Raji (cell line): ENCODE results near the gene SLC16A10.

Experiments used
- POLR2A ChIP-seq: IDR thresholded peaks from 2 replicates; pipeline ENCODE4 v1.6.1; 2011; ENCODE audit warnings: low read depth, low read length, control low read depth; ENCODE audit not compliant: insufficient read depth

SLC16A10 gene

DNA sequence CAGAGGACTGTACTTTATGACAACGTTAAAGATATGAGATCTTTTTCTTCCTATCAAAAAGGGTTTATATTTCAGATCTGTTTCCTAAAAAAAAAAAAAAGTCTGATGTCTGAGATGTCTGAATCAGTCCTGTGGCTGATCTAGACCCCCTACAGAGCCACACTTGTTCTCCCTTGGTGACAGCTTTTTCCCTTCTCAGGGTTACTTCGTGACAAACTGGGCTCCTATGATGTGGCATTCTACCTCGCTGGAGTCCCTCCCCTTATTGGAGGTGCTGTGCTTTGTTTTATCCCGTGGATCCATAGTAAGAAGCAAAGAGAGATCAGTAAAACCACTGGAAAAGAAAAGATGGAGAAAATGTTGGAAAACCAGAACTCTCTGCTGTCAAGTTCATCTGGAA is 134.5 kb downstream of the SLC16A10 start:
- no peak for TF ChIP-seq POLR2A

DNA sequence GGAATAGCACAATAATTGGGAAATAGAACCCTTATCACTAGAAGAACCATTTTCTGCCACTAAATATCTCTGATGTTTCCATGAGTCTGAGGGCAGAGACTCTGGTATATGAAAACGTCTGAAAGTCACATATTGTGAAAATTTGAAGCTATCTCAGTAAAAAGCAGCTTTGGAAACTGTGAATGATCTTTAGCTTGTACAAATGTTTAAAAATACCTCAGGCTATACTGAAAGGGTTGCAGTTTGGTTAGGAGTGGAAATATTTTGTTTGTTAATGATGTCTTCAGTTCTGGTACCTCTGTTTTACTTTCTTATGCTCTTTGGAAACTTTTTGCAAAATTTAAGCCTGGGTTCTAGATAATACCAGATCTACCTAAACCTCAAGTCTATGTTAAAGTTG is 135.0 kb downstream of the SLC16A10 start:
- TF ChIP-seq POLR2A, result no peak

DNA sequence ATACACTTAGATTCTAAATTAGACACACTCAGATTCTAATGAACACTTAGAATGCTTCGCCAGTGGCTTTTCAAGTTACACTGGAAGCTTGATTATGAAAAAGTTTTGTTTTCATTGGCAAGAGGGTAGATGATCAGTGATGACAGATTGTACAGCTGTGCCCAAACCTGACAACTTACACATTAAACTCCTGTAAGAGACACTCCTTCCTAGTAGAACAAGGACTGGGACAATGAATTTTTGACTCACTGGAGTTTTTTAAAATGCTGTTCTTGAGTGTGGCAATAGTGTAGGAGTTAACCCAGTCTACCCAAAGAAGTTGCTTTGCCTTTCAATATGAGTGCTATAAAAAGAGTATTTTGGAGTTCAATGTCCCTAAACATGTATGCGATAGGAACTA is 140.8 kb downstream of the SLC16A10 start:
- TF ChIP-seq POLR2A, result no peak

DNA sequence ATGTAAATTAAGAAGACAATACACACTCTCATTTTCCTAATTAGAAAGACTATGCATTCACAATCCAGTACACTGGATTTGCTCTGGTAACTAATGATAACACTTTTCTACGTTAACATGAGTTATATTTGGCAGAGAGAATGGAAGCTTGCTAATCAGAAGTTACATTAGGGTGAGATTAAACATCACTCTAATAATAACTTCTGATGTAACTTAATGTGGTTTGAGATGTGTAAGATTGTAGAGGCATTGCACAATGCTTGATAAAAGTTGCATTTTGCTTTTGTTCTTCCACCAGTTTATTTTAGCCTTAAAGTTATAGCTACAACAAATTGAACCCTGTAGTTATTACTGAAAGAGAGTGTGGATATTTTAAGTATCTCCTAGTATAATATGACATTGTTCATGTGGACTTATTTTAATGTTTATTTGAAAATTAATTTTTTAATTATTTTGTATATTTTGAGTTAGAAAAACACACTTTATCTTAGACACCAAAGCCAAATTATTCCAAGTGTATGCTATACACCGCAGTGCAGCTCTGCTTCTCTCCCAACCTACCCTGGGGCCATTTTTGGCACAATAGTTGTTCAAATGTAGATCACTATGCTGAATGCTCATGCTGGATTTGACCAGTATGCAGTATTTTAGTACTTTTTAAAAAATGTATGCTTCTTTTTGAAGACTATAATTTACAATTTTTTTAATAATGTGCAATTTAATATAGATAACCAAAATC is 143.2 kb downstream of the SLC16A10 start:
- TF ChIP-seq POLR2A, result no peak

DNA sequence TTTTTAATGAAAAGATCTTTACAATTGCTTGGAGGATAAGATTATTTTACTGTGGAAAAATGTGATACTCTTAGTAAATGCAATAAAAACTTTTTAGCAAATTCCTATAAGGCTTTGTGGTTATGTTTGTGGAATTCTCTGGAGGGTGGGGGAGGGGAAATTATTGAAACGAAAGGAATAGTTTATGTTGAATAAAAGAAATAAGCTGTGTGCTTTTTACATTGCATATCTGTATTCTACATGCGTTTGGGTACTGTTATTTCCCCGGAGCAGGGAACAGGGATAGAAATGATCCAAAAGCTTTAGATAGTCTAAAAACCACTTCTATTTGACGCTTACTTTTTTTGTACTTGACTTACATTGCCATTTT is 143.8 kb downstream of the SLC16A10 start:
- no peak for TF ChIP-seq POLR2A

DNA sequence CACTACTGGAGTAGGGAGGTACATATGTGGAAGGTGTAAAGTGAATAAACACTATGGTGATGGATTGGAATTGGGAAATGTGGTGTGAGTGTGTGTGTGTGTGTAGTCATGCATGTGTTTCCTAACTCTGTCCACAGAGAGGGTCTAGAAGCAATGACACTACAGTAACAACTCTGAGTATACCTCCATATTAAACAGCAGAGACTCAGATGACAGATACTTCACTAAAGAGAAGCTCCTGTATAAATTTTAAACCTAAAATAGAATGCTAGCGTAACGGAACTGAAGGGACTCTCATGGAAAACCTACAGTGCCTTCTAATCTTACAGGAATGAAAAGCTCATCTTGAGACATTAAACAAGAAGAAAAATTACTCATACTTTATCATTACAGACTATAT is 150.5 kb downstream of the SLC16A10 start:
- no peak for TF ChIP-seq POLR2A

DNA sequence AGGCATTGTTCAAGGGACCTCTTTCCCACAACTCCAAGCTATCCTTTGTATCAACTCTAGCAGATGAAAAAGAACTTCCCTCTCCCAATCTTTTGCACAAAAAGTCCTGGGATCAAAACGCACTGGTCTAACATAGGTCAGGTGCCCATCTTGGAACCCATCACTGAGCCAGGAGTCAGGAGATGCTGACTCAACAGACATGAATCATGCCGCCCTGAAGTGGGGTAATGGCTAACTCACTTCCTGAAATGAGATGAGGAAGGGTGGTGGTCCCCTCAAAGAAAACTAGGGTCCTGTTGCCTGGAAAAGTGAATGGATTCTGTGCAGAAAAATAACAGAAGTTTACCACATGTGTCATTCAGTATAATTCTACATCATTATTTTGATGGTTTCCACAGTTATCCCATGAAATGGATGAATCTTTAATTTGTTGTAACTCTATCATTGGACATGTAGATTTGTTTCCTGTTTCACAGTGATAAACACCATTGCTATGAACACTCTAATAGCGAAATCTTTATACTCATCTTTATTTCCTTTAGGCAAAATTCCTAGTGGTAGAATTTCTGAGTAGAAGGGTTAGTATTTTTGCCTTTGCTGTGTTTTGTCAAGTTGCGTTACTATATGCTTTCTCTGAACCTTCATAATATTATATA is 151.3 kb downstream of the SLC16A10 start:
- TF ChIP-seq POLR2A, result no peak

DNA sequence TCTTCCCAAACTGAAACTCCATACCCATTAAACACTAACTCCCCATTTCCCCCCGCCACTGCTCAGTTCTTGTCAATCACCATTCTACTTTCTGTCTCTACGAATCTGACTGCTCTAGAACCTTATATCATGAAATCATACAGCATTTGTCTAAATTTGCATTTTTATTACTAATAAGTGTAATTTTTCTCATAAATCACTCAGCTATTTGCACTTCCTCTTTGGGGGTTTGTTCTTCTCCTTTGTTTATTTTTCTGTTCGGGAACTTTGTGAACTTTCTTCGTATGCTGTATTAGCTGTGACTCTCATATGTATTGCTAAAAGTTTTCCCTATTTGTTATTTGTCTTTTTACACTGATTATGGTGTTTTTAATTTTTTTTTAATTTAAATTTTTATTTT is 152.2 kb downstream of the SLC16A10 start:
- TF ChIP-seq POLR2A, result no peak

DNA sequence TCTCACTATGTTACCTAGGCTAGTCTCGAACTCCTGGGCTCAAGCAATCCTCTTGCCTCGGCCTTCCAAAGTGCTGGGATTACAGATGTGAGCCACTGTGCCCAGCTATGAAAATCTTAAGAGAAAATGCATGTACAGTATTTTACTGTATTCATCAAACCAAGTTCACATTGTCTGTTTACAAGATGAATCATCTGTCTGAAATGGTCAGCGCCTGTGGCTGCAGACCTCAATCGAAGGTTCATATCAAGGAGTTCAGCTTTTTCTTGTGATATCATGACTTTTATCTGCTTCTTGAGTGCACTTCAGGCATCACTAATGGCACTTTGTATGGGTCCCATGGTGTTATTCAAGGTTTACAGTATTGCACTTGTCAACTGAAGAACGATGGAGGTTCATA is 155.1 kb downstream of the SLC16A10 start:
- TF ChIP-seq POLR2A, result no peak

DNA sequence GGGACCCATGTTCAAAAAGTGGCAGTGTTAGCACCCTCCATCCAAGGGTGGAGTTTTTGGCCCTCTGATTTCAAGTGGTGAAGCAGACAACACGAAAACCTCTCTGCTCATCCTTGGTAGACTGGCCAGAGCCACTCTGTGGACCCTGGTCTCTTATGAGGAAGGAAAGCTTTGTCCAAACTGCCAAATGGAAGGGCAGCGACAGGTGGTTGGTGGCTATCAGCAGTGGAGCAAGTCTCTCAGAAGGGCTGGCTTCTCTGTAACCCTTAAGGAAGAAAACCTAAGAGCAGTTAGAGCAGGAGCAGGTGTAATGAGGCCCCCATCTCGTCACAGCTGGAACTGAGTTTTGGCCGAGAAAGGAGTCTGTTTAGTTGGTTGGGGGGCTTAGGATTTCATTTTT is 155.8 kb downstream of the SLC16A10 start:
- no peak for TF ChIP-seq POLR2A

DNA sequence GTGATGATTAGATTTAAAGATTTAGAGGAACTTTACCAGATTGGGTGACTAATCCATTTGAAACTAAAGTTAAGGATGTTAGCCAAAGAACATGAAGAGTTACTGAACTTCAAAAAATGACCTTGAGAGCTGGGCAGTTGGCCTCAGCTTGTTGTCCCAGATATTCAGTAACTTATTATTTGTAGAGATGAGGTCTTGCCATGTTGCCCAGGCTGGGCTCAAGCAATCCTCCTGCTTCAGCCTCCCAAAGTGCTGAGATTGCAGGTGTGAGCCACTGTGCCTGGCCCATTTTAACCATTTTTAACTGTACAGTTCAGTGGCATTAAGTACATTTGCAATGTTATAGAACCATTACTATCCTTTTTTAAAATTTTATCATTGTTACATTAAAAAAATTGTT is 161.5 kb downstream of the SLC16A10 start:
- no peak for TF ChIP-seq POLR2A

DNA sequence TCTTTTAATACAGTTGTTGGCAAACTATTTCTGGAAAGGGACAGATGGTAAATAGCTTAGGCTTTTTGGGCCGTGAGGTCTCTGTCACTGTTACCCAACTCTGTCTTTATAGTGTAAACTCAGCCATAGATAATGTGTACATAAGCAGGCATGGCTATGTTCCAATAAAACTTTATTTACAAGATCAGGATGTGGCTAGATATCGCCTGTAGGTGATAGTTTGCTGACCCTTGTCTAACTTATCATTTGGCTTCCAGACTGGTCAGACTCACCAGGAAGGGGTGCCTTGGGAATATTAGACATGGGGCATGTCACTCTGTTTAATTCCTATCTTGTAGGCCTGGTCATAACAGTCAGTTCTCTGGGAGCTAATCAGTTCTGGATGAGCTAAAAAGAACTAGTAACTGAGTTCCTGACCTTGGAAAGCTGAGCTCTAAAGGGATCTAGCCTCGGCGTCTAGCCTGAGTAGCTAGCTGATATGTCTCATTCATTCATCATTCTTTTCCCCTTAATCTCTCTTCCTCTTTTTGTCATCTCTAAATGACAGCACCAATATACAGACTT is 163.6 kb downstream of the SLC16A10 start:
- TF ChIP-seq POLR2A, result no peak

DNA sequence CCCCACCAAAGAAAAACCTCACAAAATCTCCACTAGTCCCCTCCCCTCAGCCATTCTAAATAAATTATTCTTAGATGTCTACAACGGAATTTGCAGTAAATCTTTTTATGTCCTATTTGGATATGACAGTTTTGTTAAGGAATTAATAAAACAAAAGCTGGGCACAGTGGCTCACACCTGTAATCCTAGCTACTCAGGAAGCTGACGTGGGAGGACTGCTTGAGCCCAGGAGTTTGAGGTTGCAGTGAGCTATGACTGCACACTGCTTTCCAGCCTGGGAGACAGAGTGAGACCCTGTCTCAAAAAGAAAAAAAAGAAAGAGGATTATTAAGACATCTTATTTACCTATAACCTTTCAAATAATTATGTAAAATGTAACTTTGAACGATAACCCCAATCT is 165.4 kb downstream of the SLC16A10 start:
- no peak for TF ChIP-seq POLR2A

DNA sequence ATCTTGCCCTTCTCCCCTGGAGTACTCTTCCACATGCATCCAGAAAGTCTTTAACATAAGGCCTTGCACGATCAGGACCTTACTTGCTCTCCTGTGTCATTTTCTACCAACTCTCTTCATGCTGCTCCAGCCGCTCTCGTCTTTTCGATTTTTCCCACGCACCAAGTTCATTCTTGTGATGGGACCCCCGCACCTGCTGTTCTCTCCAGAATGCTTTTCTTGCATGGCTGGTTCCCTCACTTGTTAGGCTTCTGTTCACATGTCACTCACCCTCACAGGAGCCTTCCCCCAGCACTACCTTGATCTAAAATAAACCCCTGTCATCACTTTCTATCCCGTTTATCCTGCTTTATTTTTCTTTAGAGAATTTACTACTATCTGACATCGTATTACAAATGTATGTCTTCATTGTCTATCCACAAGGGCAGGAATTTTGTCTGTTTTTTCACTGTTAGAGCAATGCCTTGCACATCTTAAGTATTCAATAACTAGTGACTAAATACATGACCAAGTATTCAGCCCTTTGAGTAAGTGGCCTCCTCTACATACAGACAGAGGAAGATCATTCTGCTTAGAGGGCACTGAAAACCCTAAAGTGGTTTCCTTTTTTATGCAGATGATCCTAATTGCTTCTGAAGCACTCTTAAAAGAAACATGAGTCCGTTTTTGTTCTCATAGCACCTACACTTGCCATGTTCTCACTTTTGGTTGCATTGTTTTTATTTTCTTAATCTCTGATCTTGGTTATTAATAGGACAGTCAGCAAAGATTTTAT is 166.9 kb downstream of the SLC16A10 start:
- TF ChIP-seq POLR2A, result no peak

DNA sequence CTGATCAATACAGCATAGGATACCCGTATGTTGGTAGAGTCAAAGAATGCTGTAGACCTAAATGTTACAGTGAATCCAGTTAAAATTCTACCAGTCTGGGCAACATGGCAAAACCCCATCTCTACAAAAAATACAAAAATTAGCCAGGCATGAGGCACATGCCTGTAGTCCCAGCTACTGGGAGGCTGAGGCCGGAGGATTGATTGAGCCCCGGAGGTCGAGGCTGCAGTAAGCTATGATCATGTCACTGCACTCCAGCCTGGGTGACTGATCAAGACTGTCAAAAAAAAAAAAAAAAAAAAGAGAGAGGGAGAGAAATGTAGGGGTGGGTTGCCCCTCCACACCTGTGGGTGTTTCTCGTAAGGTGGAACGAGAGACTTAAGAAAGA is 167.5 kb downstream of the SLC16A10 start:
- no peak for TF ChIP-seq POLR2A

DNA sequence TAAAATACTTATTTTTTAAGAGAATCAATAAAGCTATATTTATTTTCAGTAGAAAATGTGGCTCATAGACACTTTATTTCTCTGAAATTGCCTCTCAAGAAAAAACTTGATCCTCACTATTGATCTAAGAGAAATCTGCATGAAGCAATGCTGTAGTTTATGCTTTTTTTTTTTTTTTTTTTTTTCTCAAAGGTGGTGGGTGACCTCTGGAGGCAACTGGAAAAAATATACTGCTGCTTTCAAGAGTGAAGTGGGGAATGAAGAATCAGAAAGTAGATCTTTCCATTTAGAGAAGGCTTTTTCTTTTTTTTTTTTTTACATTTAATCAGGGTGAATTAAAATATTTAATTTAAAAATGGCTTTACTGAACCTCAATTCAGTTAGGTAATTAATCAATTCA is 169.3 kb downstream of the SLC16A10 start:
- TF ChIP-seq POLR2A, result no peak

DNA sequence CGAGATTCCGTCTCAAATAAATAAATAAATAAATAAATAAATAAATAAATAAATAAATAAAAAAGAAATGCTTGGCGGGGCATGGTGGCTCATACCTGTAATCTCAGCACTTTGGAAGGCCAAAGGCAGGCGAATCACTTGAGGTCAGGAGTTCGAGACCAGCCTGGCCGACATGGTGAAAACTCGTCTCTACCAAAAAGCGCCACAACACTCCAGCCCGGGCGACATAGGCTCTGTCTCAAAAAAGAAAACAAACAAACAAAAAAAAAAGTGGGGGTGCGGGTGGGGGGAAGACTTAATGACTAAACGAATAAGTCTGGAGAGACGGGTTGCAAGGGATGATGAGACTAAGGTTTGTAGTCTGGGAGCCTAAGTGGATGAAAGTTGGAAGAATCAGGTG is 170.7 kb downstream of the SLC16A10 start:
- TF ChIP-seq POLR2A, result no peak
